DND-41 (cell line): ENCODE data around the gene ACLY.

Source experiments
- CTCF ChIP-seq: IDR thresholded peaks from 2 replicates; pipeline ENCODE4 v1.5.1; 2012; ENCODE audit warnings: borderline replicate concordance, low read length, moderate library complexity, mild to moderate bottlenecking; ENCODE audit not compliant: poor library complexity, severe bottlenecking; ENCODE audit errors: extremely low read depth
- EZH2 ChIP-seq: IDR thresholded peaks from 3 replicates; pipeline ENCODE4 v1.6.1; 2012; ENCODE audit warnings: borderline replicate concordance, low read depth, mild to moderate bottlenecking, moderate library complexity, low read length, inconsistent platforms; ENCODE audit not compliant: severe bottlenecking

DNA sequence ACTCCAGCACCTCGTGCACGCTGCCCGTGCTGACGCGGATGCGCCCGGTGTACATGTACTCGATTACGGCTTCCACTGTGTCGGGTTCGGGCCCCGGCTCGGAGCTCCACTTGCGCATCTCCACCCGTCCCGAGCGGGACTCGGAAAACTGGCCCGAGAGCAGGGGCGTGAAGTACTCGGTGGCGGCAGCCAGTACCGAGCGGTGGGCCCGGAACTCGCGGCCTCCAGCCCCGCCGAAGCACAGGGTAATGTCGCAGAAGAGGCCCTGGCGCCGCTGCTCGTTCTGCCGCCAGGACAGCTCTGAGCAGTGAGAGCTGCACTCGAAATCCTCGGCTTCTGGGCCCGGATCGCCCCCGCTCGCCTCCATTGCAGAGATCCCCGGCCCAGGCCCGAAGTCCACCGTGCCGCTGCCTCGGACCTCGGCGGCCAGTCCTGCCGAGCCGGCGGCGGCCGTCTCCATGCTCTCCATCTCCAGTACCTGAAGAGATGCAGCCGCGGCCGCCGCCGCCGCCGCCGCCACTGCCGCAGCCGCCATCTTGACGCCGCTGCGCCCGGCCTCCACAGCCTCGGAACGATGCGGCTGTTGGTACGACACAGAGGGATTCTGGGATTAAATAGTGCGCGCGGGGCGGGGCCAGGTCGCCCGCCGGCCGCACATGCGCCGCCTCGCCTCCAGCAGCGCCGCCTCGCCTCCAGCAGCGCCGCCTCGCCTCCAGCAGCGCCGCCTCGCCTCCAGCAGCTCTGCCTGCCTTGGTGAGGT, 53.7 kb downstream of the ACLY start, which contains the start of gene KLHL11:
- no peak for TF ChIP-seq CTCF
- no peak for TF ChIP-seq EZH2
